ENCODE measurements around the gene EPHA6. TPM values are rescaled to one million over a fixed set of nuclear protein-coding genes. Genes with fewer than 3 reads are reported as not detected.

Gene EPHA6
- total RNA-seq, 1 donor from 2014 or later, result not detected

GRCh38 chr3:97772926-97773325, 958.5 kb downstream of the EPHA6 start:
- no peak for DNase-seq (ENCODE audit: low read depth)

GRCh38 chr3:97778152-97778551, 963.8 kb downstream of the EPHA6 start:
- no peak for DNase-seq (ENCODE audit: low read depth)

GRCh38 chr3:97793420-97794019, 979.1 kb downstream of the EPHA6 start:
- DNase-seq (ENCODE audit: low read depth), result peak; percentile 67

- DNase-seq (ENCODE audit: low read depth), result no peak
These were observed 981.6 kb downstream of the EPHA6 start for GRCh38 chr3:97795951-97796350.
